CD4-positive, alpha-beta memory T cell (primary cell): Measurements from ENCODE around the gene MUCL3. TPM values are rescaled to one million over a fixed set of nuclear protein-coding genes. Genes with fewer than 3 reads are reported as not detected.

Experiments
- CTCF ChIA-PET: fragments of 350-600 bp; sonication (Branson Sonifier 250); formaldehyde crosslinking; loops from one replicate; lab custom pipeline; 2021; ENCODE audit warnings: inconsistent platforms; ENCODE audit not compliant: partially characterized antibody; lab: Charles Lee
- POLR2A ChIA-PET: fragments of 350-600 bp; sonication (Branson Sonifier 250); formaldehyde crosslinking; loops from one replicate; lab custom pipeline; 2021; ENCODE audit not compliant: partially characterized antibody; lab: Charles Lee
- DNase-seq, 5 donors: peaks; one replicate each; pipeline versions ENCODE4 v3.0.0 to v3.0.0-alpha.2; 2020 to 2022; ENCODE audit warnings: mixed read lengths in 1 of 5
- H3K27ac ChIP-seq: one replicate; pipeline ENCODE4 v1.7.0; 2013; ENCODE audit warnings: low read depth, low read length
- H3K27me3 ChIP-seq: 2 replicates; pipeline ENCODE4 v1.7.0; 2013; ENCODE audit warnings: mild to moderate bottlenecking, low read length, moderate library complexity; ENCODE audit not compliant: insufficient read depth
- H3K36me3 ChIP-seq: 2 replicates; pipeline ENCODE4 v1.7.0; 2013; ENCODE audit warnings: mild to moderate bottlenecking, low read length, moderate library complexity; ENCODE audit not compliant: insufficient read depth
- H3K4me1 ChIP-seq: 2 replicates; pipeline ENCODE4 v1.7.0; 2013; ENCODE audit warnings: mild to moderate bottlenecking, low read length, moderate library complexity; ENCODE audit not compliant: insufficient read depth
- H3K4me3 ChIP-seq, 2 donors: one replicate each; pipeline ENCODE4 v1.7.0; 2013; ENCODE audit warnings: low read length in 2 of 2, mild to moderate bottlenecking in 1 of 2
- H3K9me3 ChIP-seq, 2 donors: one replicate each; pipeline ENCODE4 v1.7.0; 2013; ENCODE audit warnings: low read length in 2 of 2, control low read depth in 1 of 2; ENCODE audit not compliant: control insufficient read depth in 1 of 2
- H3K27ac Mint-ChIP-seq, 7 donors: one replicate each; pipeline ENCODE4 v1.8.0; 2020 to 2021; ENCODE audit warnings: mixed read lengths in 7 of 7, mild to moderate bottlenecking in 6 of 7, inconsistent platforms in 3 of 7, moderate library complexity in 3 of 7
- H3K27me3 Mint-ChIP-seq, 2 donors: one replicate each; pipeline ENCODE4 v1.8.0; 2020 to 2021; ENCODE audit warnings: mixed read lengths in 2 of 2
- H3K36me3 Mint-ChIP-seq, 2 donors: one replicate each; pipeline ENCODE4 v1.8.0; 2020 to 2021; ENCODE audit warnings: mixed read lengths in 2 of 2, inconsistent platforms in 1 of 2, mild to moderate bottlenecking in 1 of 2
- H3K4me1 Mint-ChIP-seq, 4 donors: one replicate each; pipeline ENCODE4 v1.8.0; 2020 to 2021; ENCODE audit warnings: mixed read lengths in 4 of 4, mild to moderate bottlenecking in 1 of 4
- H3K4me3 Mint-ChIP-seq, 8 donors: one replicate each; pipeline ENCODE4 v1.8.0; 2020 to 2021; ENCODE audit warnings: mixed read lengths in 8 of 8, mild to moderate bottlenecking in 7 of 8, moderate library complexity in 6 of 8, inconsistent platforms in 3 of 8
- H3K9me3 Mint-ChIP-seq, 8 donors: one replicate each; pipeline ENCODE4 v1.8.0; 2020 to 2021; ENCODE audit warnings: mixed read lengths in 8 of 8, mild to moderate bottlenecking in 5 of 8, inconsistent platforms in 3 of 8, moderate library complexity in 1 of 8
- intact Hi-C: fragments of 100-400 bp; cut with micrococcal nuclease; formaldehyde crosslinking; loops from one replicate; pipeline ENCODE4 v1.15.1; 2023
- polyA plus RNA-seq, 2 donors: library from polyadenylated mRNA; unstranded; fragments of 300-500 nt; fragmentation: Illumina TruSeq; gene quantifications; one replicate each; pipeline ENCODE4 v1.2.3, GENCODE V29; 2021
- total RNA-seq, 2 experiments: library from RNA; stranded (reverse); gene quantifications; one replicate each; pipeline ENCODE4 v1.2.3, GENCODE V29; 2021

The MUCL3 gene
- total and polyA plus RNA-seq, 4 experiments from 2014 or later: not detected

DNA sequence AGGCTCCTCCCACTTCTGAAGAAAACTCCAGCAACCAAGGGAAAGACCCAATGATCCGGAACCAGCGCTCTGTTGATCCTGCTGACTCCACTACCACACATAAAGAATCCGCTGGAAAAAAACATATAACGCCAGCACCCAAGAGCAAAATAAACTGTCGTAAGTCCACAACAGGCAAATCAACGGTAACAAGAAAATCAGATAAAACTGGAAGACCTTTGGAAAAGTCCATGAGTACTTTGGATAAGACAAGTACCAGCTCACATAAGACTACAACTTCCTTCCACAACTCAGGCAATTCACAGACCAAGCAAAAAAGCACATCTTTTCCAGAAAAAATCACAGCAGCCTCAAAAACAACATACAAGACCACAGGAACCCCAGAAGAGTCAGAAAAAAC, 8.0 kb downstream of the MUCL3 start:
- H3K27ac Mint-ChIP-seq: no peak overlapping the region
- peaks cover 0 to 2% (median 0%) of the 10 kb centered on the region in 8 donors for H3K9me3 Mint-ChIP-seq
- ChIA-PET CTCF (interaction anchor here (0.8 kb wide), 1 partner anchor 131 kb away, joined by 3 read pairs; no protein-coding TSS in a partner anchor), POLR2A (no interaction called here)
- H3K36me3 Mint-ChIP-seq: no peaks in the 10 kb centered on the region
- Histone ChIP-seq H3K36me3 (no peaks in the 10 kb centered on the region), H3K27ac (no peak overlapping the region), H3K4me1 (no peaks in the 10 kb centered on the region), H3K27me3 (peaks cover 5% of the 10 kb centered on the region), H3K9me3 (no peaks in the 10 kb centered on the region), H3K4me3 (no peak overlapping the region)
- no peak for DNase-seq
- H3K4me1 Mint-ChIP-seq: peaks cover 0 to 4% (median under 1%) of the 10 kb centered on the region in 4 donors
- intact Hi-C loops: no loop called here
- H3K4me3 Mint-ChIP-seq: no peak overlapping the region
- peaks cover 20 to 50% of the 10 kb centered on the region in 2 donors for H3K27me3 Mint-ChIP-seq

- H3K4me3 Mint-ChIP-seq: no peak overlapping the region
- POLR2A ChIA-PET: no interaction called here
- H3K4me3 ChIP-seq: no peak overlapping the region
- H3K9me3 ChIP-seq: no peaks in the 10 kb centered on the region
- no peak overlapping the region for H3K27ac ChIP-seq
- peaks cover 0 to 2% (median 0%) of the 10 kb centered on the region in 8 donors for H3K9me3 Mint-ChIP-seq
- CTCF ChIA-PET: no interaction called here
- H3K27me3 ChIP-seq: no peaks in the 10 kb centered on the region
- intact Hi-C loops: no loop called here
- H3K36me3 ChIP-seq: no peaks in the 10 kb centered on the region
- peaks cover 20% of the 10 kb centered on the region for H3K4me1 ChIP-seq
- no peak for DNase-seq
- H3K27me3 Mint-ChIP-seq: peaks cover 12 to 33% of the 10 kb centered on the region in 2 donors
- H3K36me3 Mint-ChIP-seq: no peaks in the 10 kb centered on the region
- peaks cover 5 to 22% (median 18%) of the 10 kb centered on the region in 4 donors for H3K4me1 Mint-ChIP-seq
- H3K27ac Mint-ChIP-seq: peak overlapping the region in 3 of 7 donors; percentile 7 to 53 (median 38)
Observed at GRCh38 chr6:30951907-30952469, 11.2 kb downstream of the MUCL3 start.

DNA sequence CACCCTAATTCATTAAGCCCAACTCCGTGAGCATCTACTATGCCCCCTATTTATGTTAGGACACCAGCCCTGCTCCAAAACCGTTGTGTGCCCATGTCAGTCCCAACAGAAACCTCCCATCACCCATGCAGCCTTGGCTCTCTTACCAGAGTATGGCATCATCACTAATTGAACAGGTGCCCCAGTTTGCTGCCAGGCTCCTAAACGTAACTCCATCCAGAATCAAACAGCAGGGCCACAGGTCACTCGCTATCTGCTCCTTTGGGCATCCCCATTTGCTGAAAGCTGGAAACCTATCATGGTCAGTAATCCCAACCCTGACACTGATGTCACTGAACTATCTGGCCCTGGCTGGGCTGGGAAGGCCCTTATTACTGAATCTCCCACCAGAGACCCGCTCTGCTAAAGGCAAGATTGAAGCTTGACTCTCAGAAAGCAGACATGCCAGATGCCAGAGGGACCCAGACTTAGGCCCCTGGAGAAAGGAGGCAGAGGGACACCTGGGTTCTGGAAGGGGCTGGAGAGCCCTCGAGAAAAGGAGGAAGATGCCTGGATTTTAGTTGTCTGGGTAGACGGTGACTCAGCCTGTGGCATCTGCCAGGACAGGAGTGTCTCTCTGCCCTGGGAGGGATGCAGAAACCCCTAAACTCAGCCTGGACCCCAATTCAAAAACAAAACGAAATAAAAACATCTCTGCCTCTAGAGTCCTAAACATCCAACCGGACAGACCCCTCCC, 14.0 kb downstream of the MUCL3 start:
- no peak for DNase-seq
- intact Hi-C loops: no loop called here
- H3K4me3 Mint-ChIP-seq: peak overlapping the region; percentile 66 to 91 (median 86)
- H3K9me3 Mint-ChIP-seq: peaks cover 0 to 2% (median 0%) of the 10 kb centered on the region in 8 donors
- H3K36me3 Mint-ChIP-seq: no peaks in the 10 kb centered on the region
- Histone ChIP-seq H3K9me3 (no peaks in the 10 kb centered on the region), H3K4me1 (peaks cover 20% of the 10 kb centered on the region), H3K36me3 (no peaks in the 10 kb centered on the region), H3K27ac (peak overlapping the region; percentile 29), H3K4me3 (peak overlapping the region; percentile 31 to 53), H3K27me3 (no peaks in the 10 kb centered on the region)
- peak overlapping the region; percentile 46 to 91 (median 85) for H3K27ac Mint-ChIP-seq
- peaks cover 7 to 26% (median 19%) of the 10 kb centered on the region in 4 donors for H3K4me1 Mint-ChIP-seq
- ChIA-PET POLR2A (interaction anchor here (0.8 to 1.5 kb wide), 5 partner anchors 9 to 888 kb away, joined by 3 to 17 read pairs (median 3); partner anchors contain the start of genes DDR1 and GTF2H4), CTCF (interaction anchor here (1.0 kb wide), 1 partner anchor 48 kb away, joined by 3 read pairs; no protein-coding TSS in a partner anchor)
- H3K27me3 Mint-ChIP-seq: peaks cover 9 to 12% of the 10 kb centered on the region in 2 donors

DNA sequence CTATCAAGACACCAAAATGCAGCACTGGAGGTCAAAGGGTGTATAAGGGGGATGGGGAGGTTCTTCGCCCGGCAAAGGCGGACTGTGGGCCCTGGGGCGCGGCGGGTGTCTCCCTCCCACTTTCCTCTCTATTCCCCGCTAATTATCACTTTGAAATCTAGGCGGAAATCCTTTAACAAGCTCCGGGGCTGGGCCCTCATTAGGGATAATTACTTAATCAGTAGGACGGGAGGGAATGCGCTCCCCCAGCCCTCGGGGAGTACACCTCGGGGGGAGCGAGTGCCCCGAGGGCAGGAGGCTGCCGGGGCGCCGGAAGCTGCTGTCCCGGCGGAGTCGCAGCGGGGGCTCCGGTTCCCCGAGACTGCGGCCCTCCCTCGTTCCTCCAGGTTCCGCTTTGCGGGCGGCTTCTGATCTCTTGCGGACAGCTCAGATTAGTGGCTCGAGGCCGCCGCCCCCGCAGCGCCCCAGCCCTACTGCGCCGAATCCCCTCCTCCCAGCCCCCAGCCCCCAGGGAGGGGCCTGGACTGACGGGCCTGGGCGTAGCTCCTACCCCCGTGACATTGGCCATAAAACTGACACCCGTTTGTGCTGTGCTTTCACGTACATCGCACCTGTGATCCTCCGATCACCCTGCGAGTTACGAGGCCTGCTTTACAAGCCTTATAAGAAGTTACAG, 14.7 kb downstream of the MUCL3 start:
- H3K27ac Mint-ChIP-seq: peak overlapping the region; percentile 46 to 91 (median 89)
- peak; percentile 54 to 71 (median 70) for DNase-seq
- H3K9me3 Mint-ChIP-seq: peaks cover 0 to 2% (median 0%) of the 10 kb centered on the region in 8 donors
- H3K27me3 Mint-ChIP-seq: peaks cover 9 to 11% of the 10 kb centered on the region in 2 donors
- Histone ChIP-seq H3K4me1 (peaks cover 20% of the 10 kb centered on the region), H3K9me3 (no peaks in the 10 kb centered on the region), H3K36me3 (no peaks in the 10 kb centered on the region), H3K4me3 (peak overlapping the region; percentile 31 to 53), H3K27me3 (no peaks in the 10 kb centered on the region), H3K27ac (peak overlapping the region; percentile 29)
- no peaks in the 10 kb centered on the region for H3K36me3 Mint-ChIP-seq
- POLR2A ChIA-PET: interaction anchor here (0.6 to 1.5 kb wide), 9 partner anchors 9 to 889 kb away, joined by 3 to 17 read pairs (median 3); partner anchors contain the start of genes DDR1, GTF2H4 and VARS2
- H3K4me1 Mint-ChIP-seq: peaks cover 7 to 26% (median 19%) of the 10 kb centered on the region in 4 donors
- CTCF ChIA-PET: interaction anchor here (1.0 kb wide), 2 partner anchors 49 to 132 kb away, joined by 3 to 7 read pairs; no protein-coding TSS in a partner anchor
- intact Hi-C loops: no loop called here
- peak overlapping the region; percentile 84 to 91 (median 86) for H3K4me3 Mint-ChIP-seq

- intact Hi-C loops: no loop called here
- Mint-ChIP-seq H3K9me3 (no peaks in the 10 kb centered on the region), H3K4me3 (no peak overlapping the region), H3K4me1 (peaks cover 7 to 26% (median 16%) of the 10 kb centered on the region in 4 donors), H3K27me3 (peaks cover 4 to 6% of the 10 kb centered on the region in 2 donors), H3K27ac (peak overlapping the region in 2 of 7 donors; percentile 5 to 24), H3K36me3 (no peaks in the 10 kb centered on the region)
- ChIA-PET POLR2A (no interaction called here), CTCF (interaction anchor here (1.2 kb wide), 1 partner anchor 42 kb away, joined by 3 read pairs; no protein-coding TSS in a partner anchor)
- Histone ChIP-seq H3K27ac (no peak overlapping the region), H3K27me3 (no peaks in the 10 kb centered on the region), H3K4me3 (no peak overlapping the region), H3K9me3 (no peaks in the 10 kb centered on the region), H3K4me1 (peaks cover 20% of the 10 kb centered on the region), H3K36me3 (no peaks in the 10 kb centered on the region)
- no peak for DNase-seq
Observed at GRCh38 chr6:30957716-30958115, 16.9 kb downstream of the MUCL3 start.

DNA sequence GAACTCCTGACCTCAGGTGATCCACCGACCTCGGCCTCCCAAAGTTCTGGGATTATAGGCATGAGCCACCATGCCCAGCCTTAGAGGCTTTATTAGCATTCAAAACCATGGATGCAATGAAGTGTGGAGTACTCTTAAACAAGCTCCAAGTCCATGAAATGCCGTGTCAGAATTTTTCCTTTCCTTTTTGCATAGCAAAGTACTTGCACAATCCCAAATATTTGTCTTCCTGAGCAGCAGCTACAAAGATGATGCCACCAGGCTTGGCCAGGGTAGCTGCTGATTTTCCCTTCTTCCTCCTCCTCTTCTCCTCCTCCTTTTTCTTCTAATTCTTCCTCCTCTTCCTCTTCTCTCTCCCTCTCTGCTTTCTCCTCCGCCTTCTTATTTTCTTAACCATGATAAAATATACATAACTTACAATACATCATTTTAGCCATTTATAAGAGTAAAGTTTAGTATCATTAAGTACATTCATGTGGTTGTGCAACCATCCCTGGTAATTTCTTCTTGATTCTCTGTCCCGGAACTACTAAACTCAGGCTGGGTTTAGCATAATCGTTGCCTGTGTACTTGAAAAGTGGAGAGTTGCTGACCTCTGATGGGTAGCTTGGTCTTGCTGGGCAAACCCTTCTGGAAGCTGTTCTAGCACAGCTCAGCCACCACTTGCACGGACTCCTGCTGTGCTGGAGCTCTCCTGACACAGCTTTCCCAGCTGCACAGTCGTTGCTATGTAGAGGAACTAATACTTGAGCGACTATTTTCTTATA, 20.3 kb downstream of the MUCL3 start:
- H3K36me3 Mint-ChIP-seq: no peaks in the 10 kb centered on the region
- Histone ChIP-seq H3K27me3 (no peaks in the 10 kb centered on the region), H3K36me3 (no peaks in the 10 kb centered on the region), H3K27ac (no peak overlapping the region), H3K4me1 (peaks cover 18% of the 10 kb centered on the region), H3K4me3 (no peak overlapping the region), H3K9me3 (no peaks in the 10 kb centered on the region)
- H3K4me3 Mint-ChIP-seq: no peak overlapping the region
- H3K27ac Mint-ChIP-seq: peak overlapping the region in 1 of 7 donors; percentile 28
- intact Hi-C loops: no loop called here
- H3K4me1 Mint-ChIP-seq: peaks cover 13 to 24% (median 21%) of the 10 kb centered on the region in 4 donors
- CTCF ChIA-PET: no interaction called here
- DNase-seq: no peak
- H3K9me3 Mint-ChIP-seq: no peaks in the 10 kb centered on the region
- POLR2A ChIA-PET: no interaction called here
- peaks cover 12 to 16% of the 10 kb centered on the region in 2 donors for H3K27me3 Mint-ChIP-seq
